Mucosa of rectum (tissue), 2 donors: ENCODE data around the gene OR2W1.

Experiments used
- H3K27ac ChIP-seq, 2 donors: one replicate each; pipeline ENCODE4 v1.7.0; 2013; ENCODE audit warnings: inconsistent platforms in 2 of 2, low read depth in 2 of 2, low read length in 2 of 2
- H3K27me3 ChIP-seq, 2 donors: one replicate each; pipeline ENCODE4 v1.7.0; 2013; ENCODE audit warnings: low read length in 2 of 2; ENCODE audit not compliant: control insufficient read depth in 2 of 2, insufficient read depth in 2 of 2
- H3K36me3 ChIP-seq, 2 donors: one replicate each; pipeline ENCODE4 v1.7.0; 2013; ENCODE audit warnings: low read length in 2 of 2; ENCODE audit not compliant: control insufficient read depth in 2 of 2, insufficient read depth in 2 of 2
- H3K4me1 ChIP-seq, 2 donors: one replicate each; pipeline ENCODE4 v1.7.0; 2013; ENCODE audit warnings: low read length in 2 of 2, mild to moderate bottlenecking in 1 of 2; ENCODE audit not compliant: control insufficient read depth in 2 of 2, insufficient read depth in 2 of 2
- H3K4me3 ChIP-seq, 2 donors: one replicate each; pipeline ENCODE4 v1.7.0; 2013; ENCODE audit warnings: low read length in 2 of 2
- H3K9ac ChIP-seq, 2 donors: one replicate each; pipeline ENCODE4 v1.7.0; 2013; ENCODE audit warnings: low read length in 2 of 2, low read depth in 1 of 2, mild to moderate bottlenecking in 1 of 2
- H3K9me3 ChIP-seq, 2 donors: one replicate each; pipeline ENCODE4 v1.7.0; 2013; ENCODE audit warnings: low read length in 2 of 2; ENCODE audit not compliant: control insufficient read depth in 2 of 2
- donor health status: healthy.
- donor health status: Normal muscosa, but diverticular disease.

Gene OR2W1

DNA sequence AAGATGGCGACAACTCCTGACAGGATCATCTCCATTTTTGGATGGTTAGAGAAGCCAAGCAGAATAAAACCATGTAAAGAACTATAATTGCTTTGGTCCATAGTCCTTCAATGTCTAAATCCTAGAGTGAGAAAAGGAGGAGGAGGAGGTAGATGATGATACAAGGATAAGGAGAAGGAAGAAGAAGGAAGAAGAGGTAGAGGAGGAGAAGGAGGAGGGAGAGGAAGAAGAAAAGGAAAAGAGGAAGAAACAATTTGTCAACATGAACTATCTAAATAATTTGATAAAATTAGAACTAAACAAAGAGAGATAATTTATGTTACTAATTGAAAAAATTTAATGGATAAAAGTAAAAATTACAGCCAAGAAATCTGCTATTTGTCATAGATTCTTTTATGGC, at the start of gene OR2W1:
TSS of gene OR2W1 (minus strand) at position 101 of the 400 bp plus-strand sequence. CDS start at position 101, 0 bp downstream.
- H3K36me3 ChIP-seq = no peaks in the 10 kb centered on the region
- H3K9ac ChIP-seq = no peak within 1 kb of the TSS
- H3K27ac ChIP-seq = no peak within 1 kb of the TSS
- no peaks in the 10 kb centered on the region for H3K27me3 ChIP-seq
- no peak within 1 kb of the TSS for H3K4me3 ChIP-seq
- no peaks in the 10 kb centered on the region for H3K9me3 ChIP-seq
- no peaks in the 10 kb centered on the region for H3K4me1 ChIP-seq

- H3K4me3 ChIP-seq = no peak overlapping the region
- H3K27me3 ChIP-seq = no peaks in the 10 kb centered on the region
- H3K4me1 ChIP-seq = no peaks in the 10 kb centered on the region
Observed at GRCh38 chr6:29092957-29093356, 48.0 kb upstream of the OR2W1 start.

DNA sequence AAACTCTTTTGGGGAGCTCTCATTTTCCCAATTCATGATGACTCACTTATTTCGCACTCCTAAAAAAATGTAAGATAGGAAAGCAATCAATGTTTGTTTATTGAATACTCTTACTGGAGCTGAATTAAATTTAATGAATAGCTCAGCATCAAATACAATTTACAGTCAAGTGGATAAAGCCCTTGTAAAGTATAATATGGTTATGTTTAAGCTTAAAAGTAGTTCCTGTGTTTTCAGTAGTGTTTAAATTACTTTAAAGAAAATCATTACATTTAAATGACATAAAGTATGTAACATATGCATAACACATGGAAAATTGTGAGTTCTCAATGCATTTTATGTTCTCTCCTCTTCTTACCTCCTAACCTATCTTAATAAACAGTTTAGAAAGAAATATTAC, 42.2 kb upstream of the OR2W1 start, which contains the start of gene OR2B3:
TSS of gene OR2B3 (minus strand) at position 101 of the 400 bp plus-strand sequence. CDS start at position 36, 65 bp downstream.
- no peaks in the 10 kb centered on the region for H3K9me3 ChIP-seq
- H3K27ac ChIP-seq = no peak within 1 kb of the TSS
- H3K27me3 ChIP-seq = no peaks in the 10 kb centered on the region

More at GRCh38 chr6:29092957-29093356, 48.0 kb upstream of the OR2W1 start:
- Histone ChIP-seq H3K27ac (no peak overlapping the region), H3K36me3 (no peaks in the 10 kb centered on the region), H3K9ac (no peak overlapping the region), H3K9me3 (no peaks in the 10 kb centered on the region)

DNA sequence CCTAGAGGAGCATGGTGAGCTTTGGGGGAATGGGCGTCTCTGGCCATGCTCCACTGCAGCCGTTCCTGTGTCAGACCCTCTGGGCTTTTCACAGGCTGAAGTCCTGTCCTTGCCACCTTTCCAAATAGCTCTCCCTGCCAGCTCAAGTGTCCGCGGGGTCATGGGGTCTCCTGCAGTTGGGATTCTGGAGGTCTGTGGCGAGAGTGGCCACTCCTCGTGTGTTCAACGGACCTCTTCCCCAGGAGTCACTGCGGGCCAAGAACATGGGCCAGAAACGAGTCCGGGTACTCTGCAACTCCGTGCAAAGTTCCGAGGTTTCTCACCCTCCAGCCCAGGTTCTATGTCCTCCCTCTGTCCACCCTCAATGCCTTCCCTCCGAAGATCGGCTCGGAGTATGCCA, 37.5 kb upstream of the OR2W1 start:
- H3K27ac ChIP-seq = no peak overlapping the region

More for the DNA sequence above, 42.2 kb upstream of the OR2W1 start, which contains the start of gene OR2B3:
- no peaks in the 10 kb centered on the region for H3K4me1 ChIP-seq
- H3K9ac ChIP-seq = no peak within 1 kb of the TSS
- H3K4me3 ChIP-seq = no peak within 1 kb of the TSS
- H3K36me3 ChIP-seq = no peaks in the 10 kb centered on the region

DNA sequence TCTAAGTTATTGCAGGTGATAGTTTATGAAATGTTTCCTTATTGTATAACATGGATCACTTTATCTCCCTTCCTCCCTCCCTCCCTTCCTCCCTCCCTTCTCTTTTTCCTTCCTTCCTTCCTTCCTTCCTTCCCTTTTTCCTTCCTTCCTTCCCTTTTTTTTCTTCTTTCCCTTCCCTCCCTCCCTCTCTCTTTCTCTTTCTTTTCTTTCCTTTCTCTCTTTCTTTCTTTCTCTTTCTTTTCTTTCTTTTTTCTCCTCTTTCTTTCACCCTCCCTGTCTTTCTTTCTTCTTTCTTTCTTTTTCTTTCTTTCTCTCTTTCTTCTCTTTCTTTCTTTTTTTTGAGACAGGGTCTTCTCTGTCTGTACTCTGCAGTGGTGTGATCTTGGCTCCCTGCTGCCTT, 36.3 kb upstream of the OR2W1 start:
- H3K4me1 ChIP-seq = no peaks in the 10 kb centered on the region
- no peaks in the 10 kb centered on the region for H3K27me3 ChIP-seq
- H3K9me3 ChIP-seq = no peaks in the 10 kb centered on the region
- H3K4me3 ChIP-seq = no peak overlapping the region
- no peaks in the 10 kb centered on the region for H3K36me3 ChIP-seq
- H3K9ac ChIP-seq = no peak overlapping the region
- H3K27ac ChIP-seq = no peak overlapping the region

More for the DNA sequence above, 37.5 kb upstream of the OR2W1 start:
- H3K4me1 ChIP-seq = no peaks in the 10 kb centered on the region
- H3K27me3 ChIP-seq = no peaks in the 10 kb centered on the region
- H3K4me3 ChIP-seq = no peak overlapping the region
- no peaks in the 10 kb centered on the region for H3K9me3 ChIP-seq
- H3K36me3 ChIP-seq = no peaks in the 10 kb centered on the region
- H3K9ac ChIP-seq = no peak overlapping the region

GRCh38 chr6:29079203-29079602, 34.2 kb upstream of the OR2W1 start:
- Histone ChIP-seq H3K9ac (no peak overlapping the region), H3K27ac (no peak overlapping the region), H3K36me3 (no peaks in the 10 kb centered on the region), H3K9me3 (no peaks in the 10 kb centered on the region), H3K27me3 (no peaks in the 10 kb centered on the region), H3K4me1 (no peaks in the 10 kb centered on the region), H3K4me3 (no peak overlapping the region)

GRCh38 chr6:29071831-29072723, 27.1 kb upstream of the OR2W1 start:
- no peaks in the 10 kb centered on the region for H3K4me1 ChIP-seq
- no peak overlapping the region for H3K27ac ChIP-seq
- H3K27me3 ChIP-seq = no peaks in the 10 kb centered on the region
- H3K9ac ChIP-seq = no peak overlapping the region
- no peak overlapping the region for H3K4me3 ChIP-seq
- H3K9me3 ChIP-seq = no peaks in the 10 kb centered on the region
- no peaks in the 10 kb centered on the region for H3K36me3 ChIP-seq

GRCh38 chr6:29051680-29052079, 6.7 kb upstream of the OR2W1 start:
- Histone ChIP-seq H3K27ac (no peak overlapping the region), H3K9ac (no peak overlapping the region), H3K4me1 (no peaks in the 10 kb centered on the region), H3K36me3 (no peaks in the 10 kb centered on the region), H3K4me3 (no peak overlapping the region), H3K9me3 (peaks cover 0 to 4% of the 10 kb centered on the region in 2 donors), H3K27me3 (no peaks in the 10 kb centered on the region)

DNA sequence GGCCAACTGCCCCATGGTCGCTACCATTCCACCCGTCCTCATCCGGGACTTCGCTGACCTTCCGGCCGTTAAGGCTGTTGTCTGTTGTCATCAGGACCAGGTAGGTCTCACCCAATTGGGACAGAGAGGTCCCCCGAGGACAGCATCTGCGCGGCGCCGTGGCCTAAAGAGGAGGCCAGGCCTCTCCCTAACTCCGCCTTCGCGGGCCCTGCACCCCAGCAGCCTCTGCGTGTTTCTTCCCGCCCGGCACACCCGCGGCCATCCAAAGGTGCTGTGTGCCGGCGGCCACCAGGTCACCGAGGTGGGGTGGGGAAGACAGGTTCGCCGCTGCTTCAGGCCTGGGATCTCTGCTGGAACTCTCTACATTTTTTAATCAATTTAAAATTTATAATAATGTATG, 9.0 kb downstream of the OR2W1 start:
- no peaks in the 10 kb centered on the region for H3K4me1 ChIP-seq
- no peak overlapping the region for H3K9ac ChIP-seq
- no peak overlapping the region for H3K27ac ChIP-seq
- H3K9me3 ChIP-seq = no peaks in the 10 kb centered on the region
- no peaks in the 10 kb centered on the region for H3K36me3 ChIP-seq
- H3K27me3 ChIP-seq = no peaks in the 10 kb centered on the region
- no peak overlapping the region for H3K4me3 ChIP-seq

GRCh38 chr6:29028821-29029220, 16.2 kb downstream of the OR2W1 start:
- no peaks in the 10 kb centered on the region for H3K4me1 ChIP-seq
- peaks cover 0 to 2% of the 10 kb centered on the region in 2 donors for H3K27me3 ChIP-seq
- H3K36me3 ChIP-seq = no peaks in the 10 kb centered on the region
- no peak overlapping the region for H3K27ac ChIP-seq
- no peaks in the 10 kb centered on the region for H3K9me3 ChIP-seq
- H3K9ac ChIP-seq = no peak overlapping the region
- H3K4me3 ChIP-seq = no peak overlapping the region
